GM18861 (cell line): ENCODE measurements around the gene ARPC2.
A peak's percentile ranks its signal among the peaks of the same experiment; 100 is the strongest.

Experiments used
- ATAC-seq: cut with Tn5 transposase; IDR thresholded peaks from one replicate; pipeline ENCODE4 v1.9.1; 2021; ENCODE audit not compliant: unreplicated experiment

ARPC2 gene

GRCh38 chr2:218285604-218286003 lies 68.6 kb downstream of the ARPC2 start:
- ATAC-seq = no peak

GRCh38 chr2:218286570-218287459 lies 69.8 kb downstream of the ARPC2 start:
- ATAC-seq = peak; percentile 46

- ATAC-seq = no peak
Observed at GRCh38 chr2:218289639-218290315, 72.8 kb downstream of the ARPC2 start.

- ATAC-seq = peak; percentile 57
Observed at GRCh38 chr2:218290316-218291261, 73.6 kb downstream of the ARPC2 start.

GRCh38 chr2:218291318-218292047 lies 74.5 kb downstream of the ARPC2 start:
- ATAC-seq = no peak

GRCh38 chr2:218292048-218293014 lies 75.3 kb downstream of the ARPC2 start, which contains the start of gene TMBIM1:
Gene TMBIM1 (minus strand): TSS chr2:218292503. CDS start chr2:218282141, 10,362 bp downstream.
- peak; percentile 57 for ATAC-seq

GRCh38 chr2:218293715-218294429 lies 76.9 kb downstream of the ARPC2 start:
- no peak for ATAC-seq

GRCh38 chr2:218294430-218295022 lies 77.5 kb downstream of the ARPC2 start:
- no peak for ATAC-seq

GRCh38 chr2:218295029-218295428 lies 78.0 kb downstream of the ARPC2 start:
- ATAC-seq = no peak

GRCh38 chr2:218296200-218296599 lies 79.2 kb downstream of the ARPC2 start:
- ATAC-seq = no peak

GRCh38 chr2:218296847-218297246 lies 79.9 kb downstream of the ARPC2 start:
- ATAC-seq = no peak

GRCh38 chr2:218298314-218298875 lies 81.4 kb downstream of the ARPC2 start:
- ATAC-seq = no peak

GRCh38 chr2:218300141-218300540 lies 83.2 kb downstream of the ARPC2 start:
- no peak for ATAC-seq

GRCh38 chr2:218301176-218301819 lies 84.3 kb downstream of the ARPC2 start:
- ATAC-seq = peak; percentile 63
